ENCODE measurements around the gene SPINT1. TPM values are rescaled to one million over a fixed set of nuclear protein-coding genes. Genes with fewer than 3 reads are reported as not detected.

SPINT1 gene
- total RNA-seq, 1 donor from 2014 or later = 6.0 TPM

DNA sequence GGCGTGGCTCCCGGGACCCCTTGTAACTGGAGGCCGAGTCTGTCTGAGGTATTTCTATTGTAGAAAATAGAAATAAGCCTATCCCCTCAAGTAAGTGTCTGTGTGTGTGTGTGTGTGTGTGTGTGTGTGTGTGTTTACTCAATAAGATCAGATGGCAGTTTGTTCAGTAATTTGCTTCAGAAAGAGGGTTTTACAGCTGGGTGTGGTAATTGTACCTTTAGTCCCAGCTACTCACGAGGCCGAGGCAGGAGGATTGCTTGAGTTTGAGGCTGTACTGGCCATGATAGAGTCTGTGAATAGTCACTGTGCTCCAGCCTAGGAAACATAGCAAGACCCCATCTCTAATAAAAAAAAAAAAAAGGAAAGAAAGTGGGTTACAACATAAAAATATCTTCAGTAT lies 8.7 kb downstream of the SPINT1 start:
- Mint-ChIP-seq H3K4me1 (ENCODE audit: low read depth, unreplicated experiment) (peaks cover 9% of the 10 kb centered on the region), H3K9me3 (ENCODE audit: unreplicated experiment) (peaks cover 2% of the 10 kb centered on the region), H3K27me3 (ENCODE audit: unreplicated experiment) (peaks cover 5% of the 10 kb centered on the region), H3K27ac (ENCODE audit: unreplicated experiment) (no peak overlapping the region), H3K4me3 (ENCODE audit: unreplicated experiment) (no peak overlapping the region), H3K36me3 (ENCODE audit: unreplicated experiment) (no peaks in the 10 kb centered on the region)
- TF ChIP-seq, protein P1, sequence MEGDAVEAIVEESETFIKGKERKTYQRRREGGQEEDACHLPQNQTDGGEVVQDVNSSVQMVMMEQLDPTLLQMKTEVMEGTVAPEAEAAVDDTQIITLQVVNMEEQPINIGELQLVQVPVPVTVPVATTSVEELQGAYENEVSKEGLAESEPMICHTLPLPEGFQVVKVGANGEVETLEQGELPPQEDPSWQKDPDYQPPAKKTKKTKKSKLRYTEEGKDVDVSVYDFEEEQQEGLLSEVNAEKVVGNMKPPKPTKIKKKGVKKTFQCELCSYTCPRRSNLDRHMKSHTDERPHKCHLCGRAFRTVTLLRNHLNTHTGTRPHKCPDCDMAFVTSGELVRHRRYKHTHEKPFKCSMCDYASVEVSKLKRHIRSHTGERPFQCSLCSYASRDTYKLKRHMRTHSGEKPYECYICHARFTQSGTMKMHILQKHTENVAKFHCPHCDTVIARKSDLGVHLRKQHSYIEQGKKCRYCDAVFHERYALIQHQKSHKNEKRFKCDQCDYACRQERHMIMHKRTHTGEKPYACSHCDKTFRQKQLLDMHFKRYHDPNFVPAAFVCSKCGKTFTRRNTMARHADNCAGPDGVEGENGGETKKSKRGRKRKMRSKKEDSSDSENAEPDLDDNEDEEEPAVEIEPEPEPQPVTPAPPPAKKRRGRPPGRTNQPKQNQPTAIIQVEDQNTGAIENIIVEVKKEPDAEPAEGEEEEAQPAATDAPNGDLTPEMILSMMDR (IDR thresholded peaks at IDR 0.05; ENCODE audit: partially characterized antibody, unreplicated experiment) = no peak
- no peak for DNase-seq

DNA sequence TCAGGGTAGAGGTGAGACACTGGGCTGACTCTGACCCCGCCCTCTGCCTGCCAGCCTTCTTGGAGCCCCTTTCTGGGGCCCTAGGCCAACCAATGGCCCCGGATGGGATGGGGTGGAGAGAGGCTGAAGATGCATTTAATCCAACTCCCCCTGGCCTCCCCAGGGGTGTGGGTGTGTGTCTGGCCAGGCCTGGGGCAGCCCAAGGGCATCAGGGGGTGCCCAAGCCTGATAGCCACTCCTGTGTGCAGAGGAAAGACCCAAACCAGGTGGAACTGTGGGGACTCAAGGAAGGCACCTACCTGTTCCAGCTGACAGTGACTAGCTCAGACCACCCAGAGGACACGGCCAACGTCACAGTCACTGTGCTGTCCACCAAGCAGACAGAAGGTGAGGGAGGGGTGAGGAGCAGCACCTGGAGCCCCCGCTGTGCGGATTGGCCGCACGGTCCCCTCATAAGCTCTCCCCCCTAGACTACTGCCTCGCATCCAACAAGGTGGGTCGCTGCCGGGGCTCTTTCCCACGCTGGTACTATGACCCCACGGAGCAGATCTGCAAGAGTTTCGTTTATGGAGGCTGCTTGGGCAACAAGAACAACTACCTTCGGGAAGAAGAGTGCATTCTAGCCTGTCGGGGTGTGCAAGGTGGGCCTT lies 9.5 kb downstream of the SPINT1 start:
- no peak overlapping the region for H3K4me3 Mint-ChIP-seq (ENCODE audit: unreplicated experiment)
- H3K36me3 Mint-ChIP-seq (ENCODE audit: unreplicated experiment) = no peaks in the 10 kb centered on the region
- H3K4me1 Mint-ChIP-seq (ENCODE audit: low read depth, unreplicated experiment) = peaks cover 2% of the 10 kb centered on the region
- H3K27me3 Mint-ChIP-seq (ENCODE audit: unreplicated experiment) = peaks cover 5% of the 10 kb centered on the region
- peaks cover 2% of the 10 kb centered on the region for H3K9me3 Mint-ChIP-seq (ENCODE audit: unreplicated experiment)
- no peak for DNase-seq
- TF ChIP-seq, protein P1 (IDR thresholded peaks at IDR 0.05; ENCODE audit: partially characterized antibody, unreplicated experiment) = no peak
- no peak overlapping the region for H3K27ac Mint-ChIP-seq (ENCODE audit: unreplicated experiment)

DNA sequence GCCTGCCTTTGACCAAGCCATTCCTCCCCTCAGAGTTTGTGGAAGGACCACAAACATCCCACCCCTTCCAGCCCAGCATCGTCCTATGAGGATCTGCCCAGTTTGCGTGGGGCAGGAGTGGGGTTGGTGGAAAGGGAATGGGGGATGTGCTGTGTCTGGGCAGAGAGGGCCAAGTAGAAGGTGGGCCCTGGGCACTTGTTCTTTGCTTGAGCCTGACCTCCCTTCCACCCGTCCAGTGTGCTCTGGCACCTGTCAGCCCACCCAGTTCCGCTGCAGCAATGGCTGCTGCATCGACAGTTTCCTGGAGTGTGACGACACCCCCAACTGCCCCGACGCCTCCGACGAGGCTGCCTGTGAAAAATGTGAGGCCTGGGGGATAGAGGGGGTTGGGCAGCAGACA lies 10.3 kb downstream of the SPINT1 start:
- Mint-ChIP-seq H3K36me3 (ENCODE audit: unreplicated experiment) (no peaks in the 10 kb centered on the region), H3K4me1 (ENCODE audit: low read depth, unreplicated experiment) (peaks cover 2% of the 10 kb centered on the region), H3K27me3 (ENCODE audit: unreplicated experiment) (peaks cover 5% of the 10 kb centered on the region)

DNA sequence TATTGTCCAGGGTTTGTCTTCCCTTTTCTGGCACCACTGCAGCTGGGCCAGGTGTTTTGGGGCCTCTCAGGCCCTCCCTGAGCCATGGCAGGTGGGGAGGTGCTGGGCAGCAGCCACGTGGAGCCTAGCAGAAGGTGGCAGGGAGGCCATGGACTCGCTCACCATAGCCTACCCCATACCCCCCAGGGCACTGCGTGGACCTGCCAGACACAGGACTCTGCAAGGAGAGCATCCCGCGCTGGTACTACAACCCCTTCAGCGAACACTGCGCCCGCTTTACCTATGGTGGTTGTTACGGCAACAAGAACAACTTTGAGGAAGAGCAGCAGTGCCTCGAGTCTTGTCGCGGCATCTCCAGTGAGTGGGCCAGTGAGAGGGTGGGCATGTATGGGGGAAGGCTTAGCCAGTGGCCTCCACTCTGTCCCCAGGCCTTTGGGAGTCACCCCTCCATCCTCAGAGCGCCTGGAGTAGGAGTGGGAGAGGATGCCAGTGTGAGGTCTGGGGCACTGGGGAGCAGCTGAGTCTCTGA lies 11.9 kb downstream of the SPINT1 start:
- Mint-ChIP-seq H3K27ac (ENCODE audit: unreplicated experiment) (no peak overlapping the region), H3K9me3 (ENCODE audit: unreplicated experiment) (peaks cover 4% of the 10 kb centered on the region), H3K4me3 (ENCODE audit: unreplicated experiment) (no peak overlapping the region), H3K4me1 (ENCODE audit: low read depth, unreplicated experiment) (no peaks in the 10 kb centered on the region), H3K36me3 (ENCODE audit: unreplicated experiment) (no peaks in the 10 kb centered on the region), H3K27me3 (ENCODE audit: unreplicated experiment) (peaks cover 5% of the 10 kb centered on the region)
- TF ChIP-seq, protein P1 (IDR thresholded peaks at IDR 0.05; ENCODE audit: partially characterized antibody, unreplicated experiment) = no peak
- no peak for DNase-seq

More for the DNA sequence above, 10.3 kb downstream of the SPINT1 start:
- Mint-ChIP-seq H3K9me3 (ENCODE audit: unreplicated experiment) (peaks cover 2% of the 10 kb centered on the region), H3K4me3 (ENCODE audit: unreplicated experiment) (no peak overlapping the region), H3K27ac (ENCODE audit: unreplicated experiment) (no peak overlapping the region)
- TF ChIP-seq, protein P1 (IDR thresholded peaks at IDR 0.05; ENCODE audit: partially characterized antibody, unreplicated experiment) = no peak
- DNase-seq = no peak

DNA sequence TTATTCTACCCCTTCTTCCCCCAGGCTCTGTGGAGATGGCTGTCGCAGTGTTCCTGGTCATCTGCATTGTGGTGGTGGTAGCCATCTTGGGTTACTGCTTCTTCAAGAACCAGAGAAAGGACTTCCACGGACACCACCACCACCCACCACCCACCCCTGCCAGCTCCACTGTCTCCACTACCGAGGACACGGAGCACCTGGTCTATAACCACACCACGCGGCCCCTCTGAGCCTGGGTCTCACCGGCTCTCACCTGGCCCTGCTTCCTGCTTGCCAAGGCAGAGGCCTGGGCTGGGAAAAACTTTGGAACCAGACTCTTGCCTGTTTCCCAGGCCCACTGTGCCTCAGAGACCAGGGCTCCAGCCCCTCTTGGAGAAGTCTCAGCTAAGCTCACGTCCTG lies 12.9 kb downstream of the SPINT1 start:
- Mint-ChIP-seq H3K36me3 (ENCODE audit: unreplicated experiment) (no peaks in the 10 kb centered on the region), H3K27ac (ENCODE audit: unreplicated experiment) (no peak overlapping the region), H3K4me3 (ENCODE audit: unreplicated experiment) (no peak overlapping the region), H3K4me1 (ENCODE audit: low read depth, unreplicated experiment) (no peaks in the 10 kb centered on the region), H3K9me3 (ENCODE audit: unreplicated experiment) (peaks cover 4% of the 10 kb centered on the region), H3K27me3 (ENCODE audit: unreplicated experiment) (peaks cover 5% of the 10 kb centered on the region)
- DNase-seq = no peak
- TF ChIP-seq, protein P1 (IDR thresholded peaks at IDR 0.05; ENCODE audit: partially characterized antibody, unreplicated experiment) = no peak

Measured in glutamatergic neuron (in vitro differentiated cells).